ENCODE data around the gene NHEJ1.

GRCh38 chr2:219124381-219125110, 36.1 kb downstream of the NHEJ1 start:
- TF ChIP-seq EZH2 (IDR thresholded peaks at IDR 0.05; ENCODE audit: insufficient read depth, low read length) (no peak), CTCF (IDR thresholded peaks at IDR 0.05; ENCODE audit: insufficient read depth, low read depth, low read length) (no peak)
